Duodenal mucosa (tissue), 2 donors: ENCODE data around the gene HK3.

Source experiments
- H3K27ac ChIP-seq: one replicate; pipeline ENCODE4 v1.7.0; 2013; ENCODE audit warnings: low read depth, low read length
- H3K27me3 ChIP-seq, 2 donors: one replicate each; pipeline ENCODE4 v1.7.0; 2013; ENCODE audit warnings: low read length in 2 of 2, control low read depth in 1 of 2; ENCODE audit not compliant: insufficient read depth in 2 of 2, control insufficient read depth in 1 of 2
- H3K36me3 ChIP-seq, 2 donors: one replicate each; pipeline ENCODE4 v1.7.0; 2013; ENCODE audit warnings: low read length in 2 of 2, control low read depth in 1 of 2; ENCODE audit not compliant: insufficient read depth in 2 of 2, control insufficient read depth in 1 of 2
- H3K4me1 ChIP-seq, 2 donors: one replicate each; pipeline ENCODE4 v1.7.0; 2013; ENCODE audit warnings: low read length in 2 of 2, control low read depth in 1 of 2; ENCODE audit not compliant: insufficient read depth in 2 of 2, control insufficient read depth in 1 of 2
- H3K4me3 ChIP-seq, 2 donors: one replicate each; pipeline ENCODE4 v1.7.0; 2013; ENCODE audit warnings: low read length in 2 of 2, low read depth in 1 of 2
- H3K9ac ChIP-seq, 2 donors: one replicate each; pipeline ENCODE4 v1.7.0; 2013; ENCODE audit warnings: low read length in 2 of 2, low read depth in 1 of 2
- H3K9me3 ChIP-seq, 2 donors: one replicate each; pipeline ENCODE4 v1.7.0; 2013; ENCODE audit warnings: low read length in 2 of 2, control low read depth in 1 of 2; ENCODE audit not compliant: control insufficient read depth in 1 of 2

The HK3 gene

DNA sequence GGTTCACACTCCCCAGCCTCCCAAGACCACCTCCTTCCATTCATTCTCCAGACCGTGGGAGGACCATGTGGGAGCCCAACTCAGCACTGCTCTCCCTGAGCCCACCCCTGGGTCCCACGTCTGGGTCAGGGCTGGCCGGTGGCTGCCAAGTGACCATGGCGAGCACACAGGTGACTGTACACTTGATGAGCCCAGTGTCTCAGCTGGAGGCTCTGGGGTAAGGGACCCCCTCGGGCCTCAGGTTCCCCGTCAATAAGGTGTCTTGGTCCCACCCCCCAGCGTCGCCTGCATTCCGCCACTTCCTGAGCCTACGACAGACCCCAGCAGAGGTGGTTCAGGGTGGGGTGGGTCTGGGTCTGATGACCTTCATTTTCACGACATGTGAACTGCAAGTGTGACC, 38.8 kb downstream of the HK3 start:
- H3K4me3 ChIP-seq = no peak overlapping the region
- H3K27me3 ChIP-seq = peaks cover 15 to 23% of the 10 kb centered on the region in 2 donors
- no peaks in the 10 kb centered on the region for H3K4me1 ChIP-seq
- H3K9ac ChIP-seq = no peak overlapping the region
- H3K36me3 ChIP-seq = no peaks in the 10 kb centered on the region
- H3K9me3 ChIP-seq = no peaks in the 10 kb centered on the region
- H3K27ac ChIP-seq = no peak overlapping the region

DNA sequence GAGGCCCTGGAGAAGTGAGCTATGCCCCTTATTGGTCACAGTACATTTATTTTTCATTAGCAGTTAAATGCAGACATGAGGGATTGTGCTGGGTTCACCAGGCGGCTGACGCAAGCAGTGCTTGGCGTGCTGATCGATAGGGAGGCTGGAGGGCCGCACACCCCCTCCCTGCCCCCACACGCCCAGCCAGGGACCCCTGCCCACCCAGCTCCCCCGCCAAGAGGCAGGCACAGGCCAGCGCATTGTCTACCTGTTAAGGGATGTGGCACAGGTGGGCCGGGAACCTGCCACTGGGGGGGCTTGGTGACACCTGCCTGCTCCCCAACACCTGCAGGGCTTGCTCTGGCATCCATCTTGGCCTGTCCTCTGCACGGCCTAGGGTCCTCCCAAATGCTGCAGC, 39.2 kb downstream of the HK3 start:
- no peak overlapping the region for H3K4me3 ChIP-seq
- no peak overlapping the region for H3K27ac ChIP-seq
- H3K27me3 ChIP-seq = peaks cover 15 to 23% of the 10 kb centered on the region in 2 donors
- H3K4me1 ChIP-seq = no peaks in the 10 kb centered on the region
- no peak overlapping the region for H3K9ac ChIP-seq
- no peaks in the 10 kb centered on the region for H3K9me3 ChIP-seq
- no peaks in the 10 kb centered on the region for H3K36me3 ChIP-seq

DNA sequence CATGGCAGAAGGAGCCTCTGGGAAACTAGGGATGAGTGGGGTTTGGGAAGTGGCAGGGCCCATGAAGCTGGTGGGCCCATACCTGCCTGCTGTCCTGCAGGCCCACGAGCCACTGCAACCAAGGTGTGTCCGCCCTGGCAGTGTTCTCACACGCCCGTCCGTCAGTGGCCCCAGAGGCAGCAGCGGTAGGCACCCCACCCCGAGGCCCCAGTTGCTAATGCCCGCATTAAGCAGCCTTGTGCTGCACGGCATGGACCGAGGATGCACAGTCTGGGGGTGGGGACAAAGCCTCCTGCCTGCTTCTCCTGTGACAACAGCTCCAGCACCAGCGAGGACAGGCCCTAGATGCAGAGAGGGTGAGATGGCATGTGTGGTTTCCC, 41.3 kb downstream of the HK3 start:
- H3K4me3 ChIP-seq = no peak overlapping the region
- no peaks in the 10 kb centered on the region for H3K4me1 ChIP-seq
- no peaks in the 10 kb centered on the region for H3K9me3 ChIP-seq
- H3K36me3 ChIP-seq = no peaks in the 10 kb centered on the region
- no peak overlapping the region for H3K27ac ChIP-seq
- H3K9ac ChIP-seq = no peak overlapping the region
- H3K27me3 ChIP-seq = peaks cover 3 to 8% of the 10 kb centered on the region in 2 donors

DNA sequence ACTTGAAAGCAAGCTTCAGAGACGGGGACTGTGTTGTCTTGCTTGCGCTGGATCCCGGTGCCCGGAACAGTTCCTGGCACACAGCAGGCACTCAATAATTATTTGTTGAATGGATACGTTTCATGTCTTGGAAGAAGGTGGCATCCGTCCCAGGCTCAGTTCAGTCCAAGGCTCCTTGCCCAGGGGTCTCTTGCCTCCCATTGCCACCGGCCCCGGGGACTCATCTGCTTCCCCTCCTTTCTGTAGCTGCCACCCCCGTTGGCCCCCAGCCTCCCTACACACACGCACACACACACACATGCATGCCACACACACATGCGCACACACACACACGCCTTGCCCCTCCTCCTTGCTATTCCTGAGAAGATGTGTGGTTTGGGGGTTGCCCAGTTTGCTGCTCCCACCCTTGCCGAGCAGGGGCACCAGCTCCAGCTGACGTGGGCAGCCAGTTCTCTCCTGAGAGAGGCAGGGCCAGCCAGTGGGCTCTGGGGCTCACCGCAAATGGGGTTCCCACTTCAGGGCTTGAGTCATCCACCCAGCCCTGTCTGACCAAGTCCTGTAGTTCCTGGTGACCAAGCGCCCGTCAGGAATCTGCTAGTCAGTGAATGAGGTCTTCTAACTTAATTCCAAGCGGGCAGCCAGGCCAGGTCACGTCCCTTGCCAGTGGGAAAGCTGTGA, 41.8 kb downstream of the HK3 start:
- Histone ChIP-seq H3K9me3 (no peaks in the 10 kb centered on the region), H3K9ac (no peak overlapping the region), H3K36me3 (no peaks in the 10 kb centered on the region), H3K4me1 (no peaks in the 10 kb centered on the region), H3K27ac (no peak overlapping the region), H3K4me3 (no peak overlapping the region), H3K27me3 (peaks cover 0 to 6% of the 10 kb centered on the region in 2 donors)

DNA sequence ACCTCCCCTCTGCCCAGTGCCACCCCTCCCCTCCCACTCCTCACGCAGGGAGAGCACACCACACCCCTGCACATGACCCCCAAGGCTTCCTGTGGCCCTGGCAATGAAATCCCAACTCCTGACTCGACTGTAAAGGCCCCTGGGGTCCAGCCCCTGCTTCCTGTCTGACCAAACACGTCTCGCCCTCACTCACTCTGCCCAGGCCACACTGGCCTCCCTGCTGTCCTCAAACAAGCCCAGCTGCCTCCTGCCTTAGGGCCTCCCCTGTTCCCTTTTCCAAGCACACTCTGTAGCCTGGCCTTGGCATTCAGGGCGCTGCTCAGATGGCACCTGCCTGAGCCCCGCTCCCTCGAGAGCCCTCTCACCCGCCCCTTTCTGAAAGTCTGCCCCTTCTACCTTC, 42.4 kb downstream of the HK3 start:
- H3K27ac ChIP-seq = no peak overlapping the region
- H3K9me3 ChIP-seq = no peaks in the 10 kb centered on the region
- H3K4me1 ChIP-seq = no peaks in the 10 kb centered on the region
- H3K27me3 ChIP-seq = peaks cover 0 to 6% of the 10 kb centered on the region in 2 donors
- H3K36me3 ChIP-seq = no peaks in the 10 kb centered on the region
- H3K4me3 ChIP-seq = no peak overlapping the region
- H3K9ac ChIP-seq = no peak overlapping the region

DNA sequence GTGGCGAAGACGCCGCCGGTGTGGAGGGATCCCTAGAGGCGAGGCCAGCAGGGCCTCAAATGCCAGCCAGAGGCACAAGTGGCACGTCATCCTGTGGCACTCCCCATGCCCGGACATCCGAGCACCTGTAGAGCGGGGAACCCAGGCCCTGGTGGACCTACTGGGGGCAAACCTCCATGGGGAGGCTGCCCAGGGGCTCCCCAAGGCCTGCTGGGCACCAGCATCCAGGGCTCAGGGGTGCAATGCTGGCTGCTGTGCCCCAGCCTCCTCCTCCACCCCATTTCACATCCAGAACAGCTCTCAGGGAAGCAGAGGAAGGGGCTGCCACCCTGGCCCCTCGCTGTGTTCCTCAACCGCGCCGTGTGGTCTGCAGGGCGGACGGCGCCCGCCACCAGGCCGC, 43.5 kb downstream of the HK3 start:
- H3K4me3 ChIP-seq = no peak overlapping the region
- H3K9ac ChIP-seq = no peak overlapping the region
- H3K27me3 ChIP-seq = peaks cover 0 to 6% of the 10 kb centered on the region in 2 donors
- no peaks in the 10 kb centered on the region for H3K4me1 ChIP-seq
- H3K9me3 ChIP-seq = no peaks in the 10 kb centered on the region
- H3K27ac ChIP-seq = no peak overlapping the region
- H3K36me3 ChIP-seq = no peaks in the 10 kb centered on the region

DNA sequence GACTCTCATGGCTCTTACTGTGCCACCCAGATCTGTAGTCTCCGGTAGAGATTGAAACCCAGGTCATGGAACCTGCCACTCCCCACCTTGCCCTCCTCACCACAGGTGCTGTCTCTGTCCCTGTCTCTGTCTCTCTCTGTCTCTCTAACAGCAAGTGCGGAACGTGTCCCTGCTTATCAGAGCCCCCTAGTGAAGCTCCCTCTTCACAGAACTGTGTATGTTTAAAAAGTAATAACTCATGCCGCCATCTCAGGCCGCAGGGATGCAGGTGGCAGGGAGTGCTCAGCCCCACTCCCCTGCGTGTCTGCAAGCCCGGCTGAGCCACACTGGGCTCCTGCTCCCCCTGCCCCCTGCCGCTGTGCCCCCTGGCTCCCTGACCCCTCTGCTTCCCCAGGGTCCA, 45.0 kb downstream of the HK3 start:
- no peaks in the 10 kb centered on the region for H3K4me1 ChIP-seq
- H3K4me3 ChIP-seq = no peak overlapping the region
- peaks cover 0 to 6% of the 10 kb centered on the region in 2 donors for H3K27me3 ChIP-seq
- H3K9ac ChIP-seq = no peak overlapping the region
- H3K36me3 ChIP-seq = no peaks in the 10 kb centered on the region
- H3K9me3 ChIP-seq = no peaks in the 10 kb centered on the region
- H3K27ac ChIP-seq = no peak overlapping the region

GRCh38 chr5:176853151-176853778, 45.9 kb downstream of the HK3 start:
- Histone ChIP-seq H3K27me3 (peaks cover 0 to 6% of the 10 kb centered on the region in 2 donors), H3K9me3 (no peaks in the 10 kb centered on the region), H3K36me3 (no peaks in the 10 kb centered on the region), H3K9ac (no peak overlapping the region), H3K4me3 (no peak overlapping the region), H3K4me1 (no peaks in the 10 kb centered on the region), H3K27ac (no peak overlapping the region)

- Histone ChIP-seq H3K27me3 (peaks cover 4% of the 10 kb centered on the region in 2 donors), H3K9ac (no peak overlapping the region), H3K4me1 (no peaks in the 10 kb centered on the region)
These were observed 47.1 kb downstream of the HK3 start for GRCh38 chr5:176851871-176852658.

DNA sequence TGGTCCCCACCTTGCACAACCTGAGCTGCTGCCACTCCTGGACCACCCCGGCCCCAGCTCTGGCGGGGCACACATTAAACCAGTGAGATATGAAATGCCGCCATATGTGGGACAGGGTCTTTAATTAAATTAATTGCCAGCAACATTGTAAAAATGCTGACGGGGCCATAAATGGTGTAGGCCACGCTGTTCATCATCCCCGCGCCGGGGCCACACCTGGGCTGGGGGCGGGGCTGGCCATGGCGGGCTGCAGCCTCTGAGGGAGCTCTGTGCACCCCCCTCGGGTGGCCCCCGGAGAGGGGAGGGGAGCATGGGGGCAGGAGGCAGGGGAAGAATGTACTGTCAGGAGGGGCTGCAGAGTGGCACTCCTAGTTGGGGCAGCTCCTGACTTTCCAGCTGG, 47.8 kb downstream of the HK3 start:
- no peak overlapping the region for H3K9ac ChIP-seq
- peaks cover 5 to 11% of the 10 kb centered on the region in 2 donors for H3K27me3 ChIP-seq
- H3K36me3 ChIP-seq = no peaks in the 10 kb centered on the region
- H3K4me1 ChIP-seq = no peaks in the 10 kb centered on the region
- H3K4me3 ChIP-seq = no peak overlapping the region
- no peak overlapping the region for H3K27ac ChIP-seq
- H3K9me3 ChIP-seq = no peaks in the 10 kb centered on the region

More at GRCh38 chr5:176851871-176852658, 47.1 kb downstream of the HK3 start:
- H3K4me3 ChIP-seq = no peak overlapping the region
- H3K9me3 ChIP-seq = no peaks in the 10 kb centered on the region
- no peak overlapping the region for H3K27ac ChIP-seq
- H3K36me3 ChIP-seq = no peaks in the 10 kb centered on the region
